ENCODE measurements around the gene ARL6IP4. TPM values are rescaled to one million over a fixed set of nuclear protein-coding genes. Genes with fewer than 3 reads are reported as not detected.

Gene ARL6IP4
- total RNA-seq, 1 experiment from 2014 or later: 132 TPM

- no peaks in the 10 kb centered on the region for H3K4me1 ChIP-seq (ENCODE audit: insufficient read depth, low read length)
- H4K91ac ChIP-seq (ENCODE audit: insufficient read length, low read depth, low read length): no peak overlapping the region
- H3K23ac ChIP-seq (ENCODE audit: insufficient read length, low read depth, low read length): no peak overlapping the region
- no peak overlapping the region for H2BK20ac ChIP-seq (ENCODE audit: low read depth, low read length, poor library complexity, severe bottlenecking)
- no peaks in the 10 kb centered on the region for H3K27me3 ChIP-seq (ENCODE audit: insufficient read depth, low read length)
- no peaks in the 10 kb centered on the region for H3K9me3 ChIP-seq (ENCODE audit: control insufficient read depth, low read depth, low read length)
- H3T11ph ChIP-seq (ENCODE audit: low read length): no peak overlapping the region
- H4K5ac ChIP-seq (ENCODE audit: insufficient read length, low read depth, low read length): no peak overlapping the region
- H3K14ac ChIP-seq (ENCODE audit: insufficient read depth, low read length): no peak overlapping the region; the same call in 1 of the 2 replicates
- Mint-ChIP-seq H3K4me3 (no peak overlapping the region), H3K27me3 (ENCODE audit: low read depth) (no peaks in the 10 kb centered on the region; the same call in none of the 2 replicates), H3K4me1 (0 out of 4 replicates have a peak, but pooled peaks cover 0 to 5% of the 10 kb centered on the region in 2 experiments), H3K36me3 (ENCODE audit: insufficient read depth in 1 of 3, low read depth in 3 of 3) (no peaks in the 10 kb centered on the region), H3K27ac (no peak overlapping the region), H3K9me3 (no peaks in the 10 kb centered on the region)
- no peak overlapping the region for H3K56ac ChIP-seq (ENCODE audit: insufficient read length, low read depth, low read length)
- no peak overlapping the region for H4K8ac ChIP-seq (replicated peaks; ENCODE audit: insufficient read length, low read depth, low read length)
- no peaks in the 10 kb centered on the region for H3K79me2 ChIP-seq (ENCODE audit: insufficient read depth, low read length)
- H2AK5ac ChIP-seq (ENCODE audit: insufficient read length, low read length): no peak overlapping the region
- no CpG with 5 or more reads among the region's 19 CpGs for WGBS (ENCODE audit: extremely low coverage, insufficient read length, low lambda C conversion rate)
- no peak for DNase-seq
- no peaks in the 10 kb centered on the region for H3K23me2 ChIP-seq (ENCODE audit: insufficient read length, low read depth, low read length, poor library complexity, severe bottlenecking)
- H3K27ac ChIP-seq (ENCODE audit: insufficient read length, low read depth, low read length): no peak overlapping the region
- no peak overlapping the region for H2BK5ac ChIP-seq (ENCODE audit: insufficient read length, low read length)
- H2BK12ac ChIP-seq (ENCODE audit: insufficient read length, low read depth, low read length): no peak overlapping the region
- no peaks in the 10 kb centered on the region for H4K20me1 ChIP-seq (ENCODE audit: control insufficient read depth, insufficient read depth, insufficient read length)
- TF ChIP-seq, protein P1, sequence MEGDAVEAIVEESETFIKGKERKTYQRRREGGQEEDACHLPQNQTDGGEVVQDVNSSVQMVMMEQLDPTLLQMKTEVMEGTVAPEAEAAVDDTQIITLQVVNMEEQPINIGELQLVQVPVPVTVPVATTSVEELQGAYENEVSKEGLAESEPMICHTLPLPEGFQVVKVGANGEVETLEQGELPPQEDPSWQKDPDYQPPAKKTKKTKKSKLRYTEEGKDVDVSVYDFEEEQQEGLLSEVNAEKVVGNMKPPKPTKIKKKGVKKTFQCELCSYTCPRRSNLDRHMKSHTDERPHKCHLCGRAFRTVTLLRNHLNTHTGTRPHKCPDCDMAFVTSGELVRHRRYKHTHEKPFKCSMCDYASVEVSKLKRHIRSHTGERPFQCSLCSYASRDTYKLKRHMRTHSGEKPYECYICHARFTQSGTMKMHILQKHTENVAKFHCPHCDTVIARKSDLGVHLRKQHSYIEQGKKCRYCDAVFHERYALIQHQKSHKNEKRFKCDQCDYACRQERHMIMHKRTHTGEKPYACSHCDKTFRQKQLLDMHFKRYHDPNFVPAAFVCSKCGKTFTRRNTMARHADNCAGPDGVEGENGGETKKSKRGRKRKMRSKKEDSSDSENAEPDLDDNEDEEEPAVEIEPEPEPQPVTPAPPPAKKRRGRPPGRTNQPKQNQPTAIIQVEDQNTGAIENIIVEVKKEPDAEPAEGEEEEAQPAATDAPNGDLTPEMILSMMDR (conservative IDR thresholded peaks at IDR 0.05): no peak
- no peaks in the 10 kb centered on the region for H3K79me1 ChIP-seq (ENCODE audit: insufficient read depth, low read depth, low read length, poor library complexity, severe bottlenecking)
- no peak overlapping the region for H3K18ac ChIP-seq (ENCODE audit: insufficient read length, low read depth, low read length)
- H3K4ac ChIP-seq (ENCODE audit: low read depth, low read length): no peak overlapping the region
- H2BK120ac ChIP-seq (ENCODE audit: low read depth, low read length, poor library complexity, severe bottlenecking): no peak overlapping the region
- H2AFZ ChIP-seq (ENCODE audit: low read length): no peak overlapping the region
- no peak overlapping the region for H3K4me2 ChIP-seq (ENCODE audit: insufficient read depth, insufficient read length, low read length)
- H2BK15ac ChIP-seq (ENCODE audit: low read depth, low read length): no peak overlapping the region
- no peak overlapping the region for H3K9ac ChIP-seq (ENCODE audit: extremely low read depth, insufficient read length, low read length)
These were observed 11.9 kb downstream of the ARL6IP4 start for GRCh38 chr12:122992386-122992785.
